GM12872 (cell line): ENCODE measurements around the gene DAPK2.

Experiments
- TF ChIP-seq, protein P1 (sequence below): IDR thresholded peaks from 3 replicates; pipeline ENCODE4 v1.5.1; 2011; ENCODE audit warnings: low read depth, mild to moderate bottlenecking, low read length, moderate library complexity; ENCODE audit not compliant: insufficient read depth

Gene DAPK2

DNA sequence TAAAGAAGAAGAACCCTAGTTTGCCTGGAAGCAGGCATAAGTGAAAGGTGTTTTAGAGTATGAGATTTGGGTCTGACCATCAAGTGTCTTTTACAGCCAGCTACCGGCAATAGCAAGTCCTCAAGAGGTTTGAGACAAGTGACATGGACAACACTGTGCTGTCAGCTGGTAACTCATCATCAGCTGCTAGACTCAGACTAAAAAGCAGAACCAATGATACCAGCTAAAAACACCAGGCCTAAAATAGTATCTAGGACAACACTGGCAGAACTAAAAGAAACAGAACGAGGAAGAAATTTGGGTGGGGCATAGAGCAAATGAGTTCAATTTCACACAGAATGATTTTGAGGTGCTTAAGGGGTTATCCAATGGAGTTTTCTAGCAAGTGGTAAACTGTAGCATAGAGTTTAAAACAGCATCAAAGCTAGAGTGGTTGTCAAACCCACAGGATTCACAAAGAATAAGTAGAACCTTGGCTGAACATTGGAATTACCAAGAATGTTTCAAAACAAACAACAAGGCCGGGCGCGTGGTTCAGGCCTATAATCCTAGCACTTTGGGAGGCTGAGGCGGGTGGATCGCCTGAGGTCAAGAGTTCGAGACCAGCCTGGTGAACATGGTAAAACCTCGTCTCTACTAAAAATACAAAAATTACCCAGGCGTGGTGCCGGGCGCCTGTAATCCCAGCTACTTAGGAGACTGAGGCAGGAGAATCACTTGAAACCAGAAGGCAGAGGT, 43.4 kb upstream of the DAPK2 start:
- TF ChIP-seq, protein P1, sequence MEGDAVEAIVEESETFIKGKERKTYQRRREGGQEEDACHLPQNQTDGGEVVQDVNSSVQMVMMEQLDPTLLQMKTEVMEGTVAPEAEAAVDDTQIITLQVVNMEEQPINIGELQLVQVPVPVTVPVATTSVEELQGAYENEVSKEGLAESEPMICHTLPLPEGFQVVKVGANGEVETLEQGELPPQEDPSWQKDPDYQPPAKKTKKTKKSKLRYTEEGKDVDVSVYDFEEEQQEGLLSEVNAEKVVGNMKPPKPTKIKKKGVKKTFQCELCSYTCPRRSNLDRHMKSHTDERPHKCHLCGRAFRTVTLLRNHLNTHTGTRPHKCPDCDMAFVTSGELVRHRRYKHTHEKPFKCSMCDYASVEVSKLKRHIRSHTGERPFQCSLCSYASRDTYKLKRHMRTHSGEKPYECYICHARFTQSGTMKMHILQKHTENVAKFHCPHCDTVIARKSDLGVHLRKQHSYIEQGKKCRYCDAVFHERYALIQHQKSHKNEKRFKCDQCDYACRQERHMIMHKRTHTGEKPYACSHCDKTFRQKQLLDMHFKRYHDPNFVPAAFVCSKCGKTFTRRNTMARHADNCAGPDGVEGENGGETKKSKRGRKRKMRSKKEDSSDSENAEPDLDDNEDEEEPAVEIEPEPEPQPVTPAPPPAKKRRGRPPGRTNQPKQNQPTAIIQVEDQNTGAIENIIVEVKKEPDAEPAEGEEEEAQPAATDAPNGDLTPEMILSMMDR, result no peak

DNA sequence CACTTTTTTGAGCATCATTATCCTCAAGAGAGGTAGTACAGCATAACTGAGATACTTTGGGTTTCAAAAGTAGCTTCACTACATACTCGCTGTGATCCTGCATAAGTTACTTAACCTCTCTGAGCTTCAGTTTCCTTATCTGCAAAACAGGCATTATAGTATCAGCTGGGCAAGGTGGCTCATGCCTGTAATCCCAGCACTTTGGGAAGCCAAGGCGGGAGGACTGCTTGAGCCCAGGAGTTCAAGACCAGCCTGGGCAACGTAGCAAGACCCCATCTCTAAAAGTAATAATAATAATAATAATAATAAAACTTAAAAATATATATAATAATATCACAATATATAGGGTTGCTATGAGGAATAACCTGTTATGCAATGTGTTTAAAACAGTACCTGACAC, 36.5 kb upstream of the DAPK2 start:
- TF ChIP-seq, protein P1, result no peak

DNA sequence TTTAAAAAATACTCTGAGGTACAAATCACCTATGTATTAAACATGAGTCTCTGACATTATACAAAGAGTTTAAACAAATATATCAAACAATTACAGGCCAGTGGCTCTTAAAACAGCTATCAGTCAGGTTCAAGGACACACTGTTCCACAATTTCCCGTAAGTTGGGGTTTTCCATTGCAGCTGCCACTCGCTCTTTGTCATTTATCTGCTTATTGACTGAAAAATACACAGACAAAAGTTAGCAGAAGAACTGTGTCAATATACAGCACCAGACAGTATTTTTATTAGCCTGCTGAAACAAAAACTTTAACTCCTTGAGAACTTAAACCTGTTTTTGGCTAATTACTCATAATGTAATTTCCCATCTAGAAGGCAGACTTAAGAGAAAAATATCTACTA, 26.5 kb upstream of the DAPK2 start:
- TF ChIP-seq, protein P1, result no peak

DNA sequence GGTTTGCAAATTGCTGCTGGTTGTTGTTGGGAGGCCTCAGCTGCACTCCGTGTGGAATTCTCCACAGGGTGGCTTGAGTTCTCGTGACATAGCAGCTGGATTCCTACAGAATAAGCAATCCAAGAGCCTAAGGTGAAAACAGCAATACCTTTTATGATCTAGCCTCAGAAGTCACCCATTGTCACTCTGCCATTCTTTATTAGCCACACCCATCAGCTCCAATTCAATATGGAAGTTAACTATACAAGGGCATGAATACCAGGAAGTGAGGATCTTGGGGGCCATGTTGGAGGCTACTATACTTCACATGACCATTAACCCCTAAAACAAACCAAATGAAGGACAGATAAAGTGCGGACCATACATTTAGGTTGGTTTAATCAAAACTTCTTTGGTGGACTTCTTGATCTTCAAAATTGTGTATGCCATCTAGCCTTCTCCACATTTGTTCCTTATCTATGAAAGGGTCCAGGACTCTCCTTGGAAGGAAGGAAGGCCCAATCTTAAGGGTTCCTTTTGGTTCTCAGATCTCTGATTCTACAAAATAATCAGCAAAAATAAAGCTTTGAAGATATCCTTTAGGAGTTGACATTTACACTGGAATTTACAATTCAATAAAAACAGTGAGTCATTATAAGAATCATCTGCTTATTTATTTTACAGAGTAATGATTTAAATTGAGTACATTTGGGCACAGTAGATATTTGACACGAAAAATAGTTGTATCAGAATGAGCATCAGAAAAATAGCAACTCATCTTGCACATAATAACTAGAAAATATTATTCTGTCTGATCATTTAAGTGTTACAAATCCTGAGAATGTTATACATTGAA, 25.9 kb upstream of the DAPK2 start:
- TF ChIP-seq, protein P1, result no peak

DNA sequence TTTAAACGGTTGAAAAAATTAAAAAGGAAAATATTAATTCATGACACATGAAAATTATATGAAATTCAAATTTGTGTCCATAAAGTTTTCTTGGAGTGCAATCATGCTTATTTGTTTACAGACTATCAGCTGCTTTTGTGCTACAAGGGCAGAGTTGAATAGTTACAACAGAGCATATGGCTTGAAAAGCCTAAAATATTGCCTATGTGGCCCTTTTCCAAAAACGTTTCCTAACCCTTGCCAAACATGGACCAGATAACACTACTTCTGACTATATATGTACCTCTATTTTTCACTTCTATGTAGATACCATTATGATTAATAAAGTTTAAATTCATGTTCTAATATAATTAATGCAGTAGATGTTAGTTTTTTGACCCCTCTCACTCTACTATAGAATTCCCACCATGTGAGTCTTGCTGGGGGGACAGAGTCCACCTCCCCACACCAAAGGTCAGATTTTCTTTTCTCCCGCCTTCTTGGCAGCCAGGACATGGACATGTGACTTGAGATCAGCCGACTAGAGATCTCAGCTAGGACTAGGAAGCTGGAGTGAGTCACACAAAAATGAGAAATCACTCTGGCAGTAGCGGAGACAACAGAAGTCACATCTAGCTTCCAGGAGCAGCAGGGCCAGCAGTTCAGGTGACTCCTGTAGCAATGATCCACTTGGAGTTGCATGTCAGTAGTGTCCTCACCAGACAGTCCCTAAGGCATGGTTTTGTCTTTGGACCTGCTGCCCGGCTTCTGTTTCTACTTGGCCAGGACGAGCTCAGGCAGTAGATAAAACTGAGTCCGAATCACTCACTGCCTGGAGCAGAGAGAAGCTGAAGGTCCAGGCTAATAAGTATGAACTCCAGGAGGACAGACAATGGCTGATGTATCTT, 24.9 kb upstream of the DAPK2 start:
- TF ChIP-seq, protein P1, result no peak

DNA sequence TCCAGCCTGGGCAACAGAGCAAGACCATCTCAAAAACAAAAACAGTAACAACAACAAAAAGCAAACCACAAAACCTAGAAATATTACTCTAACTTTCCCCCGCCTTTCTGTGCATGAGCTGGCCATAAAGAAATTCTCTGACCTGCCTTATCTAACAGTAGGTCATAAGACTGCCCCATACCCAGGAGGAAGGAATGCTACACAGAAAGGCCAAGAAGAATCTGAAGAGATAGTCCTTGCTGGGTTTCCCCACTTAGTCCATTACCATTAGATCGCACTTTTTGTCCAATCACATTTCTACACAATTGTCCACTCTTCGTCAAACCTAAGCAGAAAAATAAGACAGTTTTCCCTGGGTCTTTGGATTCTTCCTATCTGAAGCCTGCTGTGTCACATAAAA, 23.8 kb upstream of the DAPK2 start:
- TF ChIP-seq, protein P1, result no peak

DNA sequence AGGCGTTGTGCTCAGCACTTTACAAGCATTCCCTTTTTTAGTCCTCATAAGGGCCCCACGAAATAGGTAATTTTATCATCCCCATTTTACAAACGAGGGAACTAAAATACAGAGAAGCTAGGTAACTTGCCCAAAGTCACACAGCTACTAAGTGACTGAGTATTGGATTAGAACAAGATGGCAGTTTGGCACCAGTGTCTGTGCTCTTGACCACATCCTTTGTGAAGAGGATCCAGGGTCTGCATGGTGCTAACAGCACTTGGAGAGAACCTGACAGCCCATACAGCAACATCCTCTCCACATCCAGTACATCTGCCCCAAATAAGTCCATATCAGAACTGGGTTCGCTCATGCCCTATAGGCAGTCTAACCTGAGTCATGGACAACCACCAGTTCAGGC, 21.8 kb upstream of the DAPK2 start:
- TF ChIP-seq, protein P1, result no peak
